GM19025 (cell line): ENCODE data around the gene ZPBP.
"Not testable (repeated sequence)": the region's sequence is repeated elsewhere in the genome, so short reads cannot be mapped to it uniquely, and the experiment has no call there.

Experiments used
- ATAC-seq: cut with Tn5 transposase; IDR thresholded peaks from one replicate; pipeline ENCODE4 v1.9.1; 2021; ENCODE audit warnings: mild to moderate bottlenecking, low read depth, moderate library complexity; ENCODE audit not compliant: unreplicated experiment

The ZPBP gene

DNA sequence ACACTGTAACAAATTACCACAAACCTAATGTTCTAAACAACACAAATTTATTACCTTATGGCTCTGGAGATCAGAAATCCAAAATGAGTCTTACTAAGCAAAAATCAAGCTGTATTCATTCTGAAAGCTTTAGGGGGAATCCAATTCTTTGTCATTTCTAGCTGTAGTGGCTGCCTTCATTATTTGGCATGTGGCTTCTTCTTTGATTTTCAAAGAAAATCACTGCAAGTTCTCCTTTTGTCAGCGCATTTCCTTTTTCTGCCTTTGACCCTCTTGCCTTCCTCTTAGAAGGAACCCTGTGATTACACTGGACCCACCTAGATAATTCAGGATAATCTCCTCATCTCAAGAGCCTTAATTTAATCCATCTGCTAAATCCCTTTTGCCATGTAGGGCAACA, 36.9 kb downstream of the ZPBP start:
- ATAC-seq, result no peak

DNA sequence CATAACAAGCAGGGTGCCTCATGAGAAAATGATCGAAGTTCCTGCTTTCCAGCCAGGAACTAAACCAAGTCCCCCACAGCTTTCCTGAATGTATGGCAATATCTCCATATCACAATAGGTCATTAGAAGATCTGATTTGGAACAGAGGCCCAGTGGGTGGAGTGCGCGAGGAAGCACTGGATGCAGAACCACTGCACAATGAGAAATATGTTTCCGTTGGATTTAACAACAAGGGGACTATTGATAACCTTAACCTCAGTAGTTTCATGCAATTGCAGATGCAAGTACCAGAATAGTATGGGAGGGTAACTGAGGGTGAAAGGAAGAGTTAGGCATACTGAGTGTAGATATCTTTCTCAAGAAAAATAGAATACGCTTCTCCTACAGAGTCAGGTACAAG, 45.3 kb downstream of the ZPBP start:
- ATAC-seq, result no peak

DNA sequence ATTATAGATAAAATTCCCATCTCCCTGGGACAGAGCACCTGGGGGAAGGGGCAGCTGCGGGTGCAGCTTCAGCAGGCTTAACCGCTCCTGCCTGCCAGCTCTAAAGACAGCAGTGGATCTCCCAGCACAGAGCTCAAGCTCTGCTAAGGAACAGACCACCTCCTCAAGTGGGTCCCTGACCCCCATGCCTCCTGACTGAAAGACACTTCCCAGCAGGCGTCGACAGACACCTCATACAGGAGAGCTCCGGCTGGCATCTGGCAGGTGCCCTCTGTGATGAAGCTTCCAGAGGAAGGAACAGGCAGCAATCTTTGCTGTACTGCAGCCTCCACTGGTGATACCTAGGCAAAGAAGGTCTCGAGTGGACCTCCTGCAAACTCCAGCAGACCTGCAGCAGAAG, 51.9 kb downstream of the ZPBP start:
- not testable (repeated sequence) for ATAC-seq

DNA sequence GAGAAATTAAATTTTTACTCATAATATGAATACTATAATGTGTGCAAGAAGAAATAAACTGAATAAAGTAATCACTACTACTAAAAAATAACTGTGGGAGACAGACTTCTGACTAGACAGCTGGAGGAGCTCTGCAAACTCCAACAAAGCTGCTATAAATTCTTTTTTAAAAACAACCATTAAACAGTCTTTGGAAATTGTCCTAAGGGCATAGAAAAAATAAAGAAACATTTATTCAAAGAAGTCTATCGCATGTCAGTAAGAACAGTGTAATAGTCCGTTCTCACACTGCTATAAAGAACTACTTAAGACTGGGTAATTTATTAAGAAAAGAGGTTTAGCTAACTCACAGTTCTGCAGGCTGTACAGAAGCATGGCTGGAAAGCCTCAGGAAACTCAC, 56.0 kb downstream of the ZPBP start:
- ATAC-seq, result no peak

DNA sequence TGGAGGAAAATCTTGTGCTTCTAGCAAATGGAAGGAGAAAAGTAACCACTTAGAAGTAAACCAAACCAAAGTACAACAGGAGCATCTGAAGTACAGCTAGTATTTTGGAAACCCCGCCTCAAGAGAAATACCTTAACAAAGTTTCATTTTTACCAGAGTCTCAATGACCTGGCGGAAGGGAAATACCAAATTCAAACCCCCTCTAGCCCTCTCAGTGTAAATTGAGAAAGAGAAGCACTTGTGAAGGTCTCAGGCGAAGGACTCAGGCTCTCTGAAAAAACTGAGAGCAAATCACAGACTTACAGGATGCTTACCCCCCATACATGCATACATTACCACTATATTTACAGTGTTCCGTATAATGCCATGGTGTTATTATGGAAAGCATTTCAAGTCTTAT, 70.1 kb downstream of the ZPBP start:
- ATAC-seq, result no peak

DNA sequence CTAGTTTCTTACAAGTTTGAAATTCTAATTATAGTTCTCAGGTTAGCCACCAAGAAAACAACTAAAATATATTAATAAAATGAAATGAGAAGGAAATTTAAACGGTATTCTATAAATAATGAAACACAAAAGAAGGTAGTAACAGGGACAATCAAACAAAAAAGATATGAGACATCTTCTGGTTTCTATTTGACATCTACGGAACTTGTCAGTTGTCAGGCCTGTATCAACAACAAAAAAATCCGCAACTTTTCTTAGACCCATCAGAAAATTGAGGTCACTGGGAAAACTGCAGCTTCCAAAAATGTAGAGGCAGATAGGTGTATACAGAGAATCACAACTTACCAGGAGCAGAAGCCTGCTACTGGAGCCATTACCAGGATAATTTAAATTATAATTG, 70.6 kb downstream of the ZPBP start:
- no peak for ATAC-seq

DNA sequence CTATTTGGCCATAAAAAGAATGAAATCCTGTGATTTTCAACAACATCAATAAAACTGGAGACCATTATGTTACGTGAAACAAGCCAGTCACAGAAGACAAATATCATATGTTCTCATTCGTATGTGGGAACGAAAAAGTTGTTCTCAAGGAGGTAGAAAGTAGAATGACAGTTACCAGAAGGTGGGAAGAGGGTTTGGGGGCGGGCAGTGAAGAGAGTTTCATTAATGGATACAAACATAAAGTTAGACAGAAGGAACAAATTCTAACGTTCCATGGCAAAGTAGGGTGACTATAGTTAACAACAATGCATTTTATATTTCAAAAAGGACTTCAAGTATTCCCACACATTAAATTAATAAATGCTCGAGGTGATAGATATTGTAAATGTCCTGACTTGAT, 97.4 kb downstream of the ZPBP start:
- no peak for ATAC-seq

DNA sequence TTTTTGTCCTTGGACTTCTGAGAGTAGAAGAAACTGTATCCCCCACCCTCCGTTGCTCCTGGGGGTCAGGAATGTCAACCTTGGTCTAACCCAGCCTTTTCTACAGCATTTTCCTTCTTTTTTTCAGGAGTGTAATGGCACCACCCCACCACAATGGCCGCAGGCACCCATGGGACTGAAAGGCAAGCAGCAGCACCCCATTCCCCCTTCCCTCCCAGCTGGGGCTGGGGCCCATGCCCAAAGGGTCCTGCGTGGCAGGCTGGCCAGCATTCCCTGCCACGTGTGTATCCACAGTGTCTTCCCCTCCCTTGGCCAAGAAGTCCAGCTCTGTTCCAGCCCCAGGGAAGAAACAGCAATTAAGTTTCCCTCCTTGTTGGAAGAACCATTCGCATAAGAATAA, 106.9 kb downstream of the ZPBP start:
- no peak for ATAC-seq

DNA sequence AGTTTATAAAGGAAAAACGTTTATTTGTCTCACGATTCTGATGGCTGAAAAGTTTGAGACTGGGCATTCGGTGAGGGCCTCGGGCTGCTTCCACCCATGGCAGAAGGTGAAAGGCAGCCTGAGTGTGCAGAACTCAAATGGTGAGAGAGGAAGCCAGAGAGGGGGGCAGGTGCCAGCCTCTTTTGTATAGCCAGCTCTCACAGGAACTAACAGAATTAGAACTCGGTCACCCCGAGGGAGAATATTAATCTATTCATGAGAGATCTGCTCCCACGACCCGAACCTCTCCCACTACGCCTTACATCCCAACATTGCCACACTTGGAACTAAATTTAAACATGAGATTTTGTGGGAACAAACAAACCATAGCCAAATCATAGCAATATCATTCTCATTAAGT, 112.6 kb downstream of the ZPBP start:
- ATAC-seq, result no peak

DNA sequence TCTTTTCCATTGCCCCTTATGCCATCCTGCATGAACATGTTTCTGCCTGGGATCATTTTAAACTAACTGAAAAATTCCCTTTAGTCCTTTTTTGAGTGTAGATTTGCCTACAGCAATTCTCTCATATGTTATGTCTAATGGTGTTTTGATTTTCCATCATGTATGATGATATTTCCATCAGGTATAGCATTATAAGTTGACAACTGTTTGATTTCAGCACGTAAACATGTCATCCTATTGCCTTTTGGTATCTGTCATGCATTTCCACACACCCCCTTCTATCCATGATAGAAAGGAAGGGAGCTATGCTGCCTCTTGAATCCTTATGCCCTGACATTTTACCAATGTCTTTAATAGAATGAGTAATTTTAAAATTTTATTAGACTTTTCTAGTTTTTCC, 116.8 kb downstream of the ZPBP start:
- ATAC-seq, result no peak

DNA sequence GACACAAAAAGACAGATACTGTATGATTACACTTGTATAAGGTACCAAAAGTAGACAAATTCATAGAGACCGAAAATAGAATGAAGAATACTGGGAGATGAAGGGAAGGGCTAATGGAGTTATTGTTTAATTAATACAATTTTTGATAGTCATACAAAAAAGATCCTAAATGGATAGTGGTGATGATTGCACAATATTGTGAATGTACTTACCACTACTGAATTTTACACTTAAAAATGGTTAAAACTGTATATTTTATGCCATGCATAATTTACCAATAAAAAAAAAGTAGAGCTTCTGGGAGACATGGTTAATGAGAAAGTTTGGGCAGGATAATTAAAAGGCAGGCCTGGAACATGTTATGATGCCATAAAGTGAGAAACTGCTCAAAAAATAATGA, 119.0 kb downstream of the ZPBP start:
- ATAC-seq, result no peak

DNA sequence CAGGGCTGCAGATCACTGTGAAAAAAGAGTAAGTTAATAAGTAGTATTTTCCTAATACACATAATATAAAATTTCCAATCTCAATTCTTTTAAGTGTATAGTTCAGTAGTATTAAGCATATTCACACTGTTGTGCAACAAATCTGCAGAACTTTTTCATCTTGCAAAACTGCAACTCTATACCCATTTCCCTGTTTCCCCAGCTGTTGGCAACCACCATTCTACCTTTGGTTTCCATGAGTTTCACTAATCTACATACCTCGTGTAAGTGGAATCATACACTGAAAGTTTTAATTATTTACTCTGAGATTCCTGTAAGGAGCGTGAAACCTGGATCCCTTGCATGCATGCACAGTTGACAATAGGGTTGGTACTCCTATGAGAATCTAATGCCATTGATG, 155.4 kb downstream of the ZPBP start:
- no peak for ATAC-seq

DNA sequence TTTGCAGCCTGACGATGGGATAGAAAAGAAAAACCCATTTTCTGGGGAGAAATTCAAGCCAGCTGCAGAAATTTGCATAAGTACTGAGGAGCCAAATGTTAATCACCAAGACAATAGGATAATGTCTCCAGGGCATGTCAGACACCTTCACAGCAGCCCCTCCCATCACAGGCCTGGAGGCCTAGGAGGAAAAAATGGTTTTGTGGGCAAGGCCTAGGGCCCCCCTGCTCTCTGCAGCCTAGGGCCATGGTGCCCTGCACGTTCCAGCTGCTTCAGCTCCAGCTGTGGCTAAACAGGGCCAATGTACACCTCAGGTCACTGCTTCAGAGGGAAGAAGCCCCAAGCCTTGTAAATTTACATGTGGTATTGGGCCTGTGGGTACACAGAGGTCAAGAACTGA, 161.4 kb downstream of the ZPBP start:
- ATAC-seq, result no peak

DNA sequence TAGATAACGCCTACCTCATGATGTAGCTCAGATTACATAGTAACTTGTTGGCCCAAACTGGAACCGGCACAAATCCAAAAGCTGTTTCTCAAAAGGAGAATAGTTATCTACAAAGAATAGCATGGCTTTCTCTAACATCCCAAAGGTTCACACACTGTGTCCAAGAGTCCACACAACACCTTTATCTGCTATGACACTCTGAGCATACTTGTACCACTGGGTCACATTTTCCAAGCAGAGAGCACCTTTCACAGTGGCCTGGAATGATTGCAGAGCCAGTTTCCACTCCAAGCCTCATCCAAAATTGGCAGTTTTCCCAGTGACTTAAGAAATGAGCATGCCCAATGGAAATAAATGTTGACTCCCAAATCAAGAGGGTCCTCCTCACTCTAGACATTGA, 164.3 kb downstream of the ZPBP start:
- ATAC-seq, result no peak

DNA sequence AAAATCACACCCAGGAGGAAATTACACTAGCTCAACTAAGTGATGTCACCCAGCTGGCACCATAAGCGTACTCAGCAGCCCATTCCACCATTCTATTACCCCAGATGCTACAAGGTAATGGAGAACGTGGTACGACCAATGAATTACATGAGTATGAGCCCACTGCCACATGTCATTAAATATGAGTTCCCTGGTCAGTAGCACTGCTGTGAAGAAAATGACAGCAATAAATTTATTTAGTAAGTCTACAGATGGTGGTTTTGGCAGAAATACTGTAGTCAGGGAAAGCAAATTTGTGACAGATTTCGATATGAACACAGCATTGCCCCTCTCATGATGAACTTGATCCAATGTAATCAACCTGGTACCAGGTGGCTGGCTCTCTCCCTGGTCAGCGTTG, 165.4 kb downstream of the ZPBP start:
- no peak for ATAC-seq

DNA sequence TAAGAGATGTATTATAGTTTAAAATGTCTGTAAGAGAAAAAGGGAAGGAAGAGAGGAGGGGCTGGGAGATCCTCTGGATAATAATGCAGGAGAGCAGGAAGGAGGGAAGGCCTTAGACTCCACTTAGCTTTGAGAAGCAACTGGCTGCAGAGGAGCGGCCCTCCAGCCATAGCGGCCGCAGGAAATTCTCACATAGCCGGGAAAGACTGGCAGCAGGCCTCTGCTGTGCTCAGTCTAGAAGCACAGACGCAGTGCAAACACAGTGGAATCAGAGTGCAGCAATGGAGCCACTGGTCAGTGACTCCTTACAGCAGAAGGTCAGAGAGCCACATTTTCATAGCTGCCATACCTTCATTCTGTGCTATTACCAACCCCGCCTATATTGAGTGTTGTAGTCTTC, 166.3 kb downstream of the ZPBP start:
- no peak for ATAC-seq

DNA sequence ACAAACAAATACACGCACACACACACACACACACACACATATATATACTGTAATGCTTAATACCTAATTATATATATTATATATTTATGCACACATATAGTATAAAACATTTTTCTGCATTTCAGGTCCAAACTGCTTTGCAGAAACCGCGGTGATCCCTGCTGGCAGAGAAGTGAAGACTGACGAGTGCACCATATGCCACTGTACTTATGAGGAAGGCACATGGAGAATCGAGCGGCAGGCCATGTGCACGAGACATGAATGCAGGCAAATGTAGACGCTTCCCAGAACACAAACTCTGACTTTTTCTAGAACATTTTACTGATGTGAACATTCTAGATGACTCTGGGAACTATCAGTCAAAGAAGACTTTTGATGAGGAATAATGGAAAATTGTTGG, 181.1 kb downstream of the ZPBP start:
- no peak for ATAC-seq

DNA sequence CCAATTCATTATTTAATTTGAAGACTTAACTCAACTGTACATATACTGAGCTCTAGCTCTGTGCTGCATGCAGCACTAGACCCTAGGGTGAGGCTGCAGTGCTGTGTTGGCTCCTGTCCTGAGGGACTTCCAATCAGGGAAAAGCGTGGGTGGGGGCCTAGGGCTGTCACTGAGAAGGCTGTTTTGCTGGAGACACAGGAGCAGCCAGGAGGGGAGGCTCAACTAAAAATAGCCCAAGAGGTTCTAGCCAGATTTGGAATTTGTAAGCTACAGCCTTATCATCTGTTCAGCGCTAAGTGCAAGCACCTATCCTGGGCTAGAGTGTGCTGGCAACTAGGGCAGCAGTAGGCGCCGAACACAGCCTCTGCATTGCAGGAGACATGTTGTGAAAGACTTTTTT, 198.5 kb downstream of the ZPBP start:
- ATAC-seq, result no peak

DNA sequence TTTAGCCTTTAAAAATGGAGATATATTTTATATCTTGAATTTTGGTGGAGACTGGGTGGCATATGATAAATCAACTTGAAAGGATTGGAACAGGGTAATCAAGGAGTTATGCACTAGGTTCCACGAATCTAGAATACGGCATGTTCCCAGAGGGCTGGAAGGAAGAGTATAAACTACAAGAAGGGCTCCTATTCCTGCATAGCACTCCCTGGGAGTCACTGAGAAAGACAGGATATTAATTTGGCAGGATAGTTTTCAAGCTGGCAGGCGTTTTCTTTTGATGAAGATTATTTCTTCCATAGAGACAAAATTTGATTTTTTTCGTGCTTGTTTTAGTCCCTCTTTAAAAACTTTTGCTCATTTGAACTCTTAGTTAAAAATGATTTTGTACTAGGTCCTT, 199.9 kb downstream of the ZPBP start:
- ATAC-seq, result no peak

DNA sequence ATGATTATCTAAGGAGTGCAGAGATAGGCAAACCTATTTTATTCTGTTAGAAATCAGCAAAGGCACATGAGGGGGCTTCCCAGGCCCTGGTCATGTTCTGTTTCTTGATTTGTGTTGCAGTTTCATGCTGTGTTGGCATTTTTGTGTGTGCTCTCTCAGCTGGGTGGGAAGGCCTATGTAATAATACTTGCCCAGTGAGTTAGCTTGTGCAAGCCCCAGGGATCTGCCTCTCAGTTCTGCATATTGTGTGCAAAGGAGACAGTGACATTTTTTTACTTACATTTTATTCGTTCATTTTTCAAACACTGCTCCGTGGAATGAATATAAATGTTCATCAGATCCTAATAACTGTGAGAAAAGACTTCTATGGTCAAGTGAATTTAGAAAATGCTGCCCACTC, 200.6 kb downstream of the ZPBP start:
- no peak for ATAC-seq
